Activated CD8-positive, alpha-beta memory T cell treated with anti-CD3 and anti-CD28 coated beads for 48 hours (primary cell): ENCODE measurements around the gene ITGA11.

Experiments used
- DNase-seq, 3 experiments: peaks; one replicate each; pipeline ENCODE4 v3.0.0-alpha.2; 2020; ENCODE audit warnings: low read depth in 2 of 3, low spot score in 2 of 3

The ITGA11 gene

GRCh38 chr15:68412218-68412617 is 19.7 kb downstream of the ITGA11 start:
- no peak for DNase-seq

- no peak for DNase-seq
Measured at GRCh38 chr15:68411735-68412134, 20.2 kb downstream of the ITGA11 start.

GRCh38 chr15:68411343-68411675 is 20.7 kb downstream of the ITGA11 start:
- DNase-seq = no peak

GRCh38 chr15:68410466-68411342 is 21.3 kb downstream of the ITGA11 start:
- DNase-seq = no peak

GRCh38 chr15:68409736-68410370 is 22.1 kb downstream of the ITGA11 start:
- no peak for DNase-seq

- DNase-seq = no peak
Measured at GRCh38 chr15:68408971-68409370, 23.0 kb downstream of the ITGA11 start.

- no peak for DNase-seq
Measured at GRCh38 chr15:68407886-68408881, 23.8 kb downstream of the ITGA11 start.

GRCh38 chr15:68407141-68407885 is 24.6 kb downstream of the ITGA11 start:
- DNase-seq = no peak

GRCh38 chr15:68405378-68406250 is 26.3 kb downstream of the ITGA11 start:
- DNase-seq = no peak

- no peak for DNase-seq
Measured at GRCh38 chr15:68404056-68404798, 27.7 kb downstream of the ITGA11 start.

- no peak for DNase-seq
Measured at GRCh38 chr15:68403161-68403941, 28.6 kb downstream of the ITGA11 start.

- DNase-seq = no peak
Measured at GRCh38 chr15:68402432-68403160, 29.4 kb downstream of the ITGA11 start.

- no peak for DNase-seq
Measured at GRCh38 chr15:68401496-68402431, 30.2 kb downstream of the ITGA11 start.

GRCh38 chr15:68400066-68400456 is 31.9 kb downstream of the ITGA11 start:
- DNase-seq = no peak

GRCh38 chr15:68399096-68400065 is 32.6 kb downstream of the ITGA11 start:
- no peak for DNase-seq
